Measurements from ENCODE around the gene FXN.
"Not testable (repeated sequence)": the region's sequence is repeated elsewhere in the genome, so short reads cannot be mapped to it uniquely, and the experiment has no call there.

Gene FXN

DNA sequence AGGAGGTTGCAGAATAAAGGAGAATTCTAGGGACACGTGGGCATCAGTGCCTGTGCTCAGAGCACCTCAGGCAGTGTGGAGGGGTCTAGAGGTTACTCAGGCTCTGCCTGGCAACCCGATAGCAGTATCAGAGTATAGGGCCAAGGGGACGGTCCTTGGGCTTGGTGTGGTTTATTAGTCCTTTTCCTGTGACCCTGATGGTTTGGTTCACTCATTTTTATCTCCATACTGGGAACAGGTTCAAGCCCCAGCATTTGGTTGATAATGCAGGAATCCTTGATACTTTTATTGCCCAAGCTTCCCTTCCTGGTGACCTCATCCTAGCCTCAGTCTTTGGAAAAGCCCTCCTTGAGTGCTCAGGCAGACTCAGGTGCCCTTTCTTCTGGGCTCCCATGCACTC lies 35.5 kb downstream of the FXN start:
- no peak for DNase-seq

DNA sequence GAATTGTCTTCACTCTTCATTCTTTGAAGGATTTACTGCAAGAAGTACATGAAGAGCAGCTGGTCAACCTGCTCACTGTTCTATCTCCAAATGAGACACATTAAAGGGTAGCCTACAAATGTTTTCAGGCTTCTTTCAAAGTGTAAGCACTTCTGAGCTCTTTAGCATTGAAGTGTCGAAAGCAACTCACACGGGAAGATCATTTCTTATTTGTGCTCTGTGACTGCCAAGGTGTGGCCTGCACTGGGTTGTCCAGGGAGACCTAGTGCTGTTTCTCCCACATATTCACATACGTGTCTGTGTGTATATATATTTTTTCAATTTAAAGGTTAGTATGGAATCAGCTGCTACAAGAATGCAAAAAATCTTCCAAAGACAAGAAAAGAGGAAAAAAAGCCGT lies 37.6 kb downstream of the FXN start:
- DNase-seq = no peak

DNA sequence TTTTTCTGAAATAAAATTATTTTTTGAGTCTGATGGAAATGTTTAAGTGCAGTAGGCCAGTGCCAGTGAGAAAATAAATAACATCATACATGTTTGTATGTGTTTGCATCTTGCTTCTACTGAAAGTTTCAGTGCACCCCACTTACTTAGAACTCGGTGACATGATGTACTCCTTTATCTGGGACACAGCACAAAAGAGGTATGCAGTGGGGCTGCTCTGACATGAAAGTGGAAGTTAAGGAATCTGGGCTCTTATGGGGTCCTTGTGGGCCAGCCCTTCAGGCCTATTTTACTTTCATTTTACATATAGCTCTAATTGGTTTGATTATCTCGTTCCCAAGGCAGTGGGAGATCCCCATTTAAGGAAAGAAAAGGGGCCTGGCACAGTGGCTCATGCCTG lies 39.2 kb downstream of the FXN start:
- no peak for DNase-seq

DNA sequence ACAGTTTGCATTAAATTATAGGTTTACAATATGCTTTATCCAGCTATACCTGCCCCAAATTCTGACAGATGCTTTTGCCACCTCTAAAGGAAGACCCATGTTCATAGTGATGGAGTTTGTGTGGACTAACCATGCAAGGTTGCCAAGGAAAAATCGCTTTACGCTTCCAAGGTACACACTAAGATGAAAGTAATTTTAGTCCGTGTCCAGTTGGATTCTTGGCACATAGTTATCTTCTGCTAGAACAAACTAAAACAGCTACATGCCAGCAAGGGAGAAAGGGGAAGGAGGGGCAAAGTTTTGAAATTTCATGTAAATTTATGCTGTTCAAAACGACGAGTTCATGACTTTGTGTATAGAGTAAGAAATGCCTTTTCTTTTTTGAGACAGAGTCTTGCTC lies 41.0 kb downstream of the FXN start:
- DNase-seq = no peak

DNA sequence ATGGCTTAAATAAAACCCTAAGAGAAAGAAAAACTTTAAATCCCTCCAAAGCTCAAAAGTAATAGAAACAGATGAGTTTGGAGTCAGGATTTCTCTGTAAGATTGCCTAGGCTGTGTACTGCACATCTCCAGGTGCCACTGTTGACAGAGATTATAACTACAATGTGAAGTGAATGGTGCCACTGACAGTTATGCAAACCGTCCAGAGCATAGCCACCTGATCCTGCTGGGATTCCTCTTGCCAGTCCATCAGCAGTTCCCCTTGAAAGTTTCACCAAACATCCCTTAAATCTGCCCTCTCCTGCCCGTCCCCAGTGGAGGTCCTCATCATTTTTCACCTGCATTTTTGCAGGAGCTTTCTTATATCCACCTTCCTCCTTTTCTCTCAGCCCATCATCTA lies 42.5 kb downstream of the FXN start:
- DNase-seq = no peak

DNA sequence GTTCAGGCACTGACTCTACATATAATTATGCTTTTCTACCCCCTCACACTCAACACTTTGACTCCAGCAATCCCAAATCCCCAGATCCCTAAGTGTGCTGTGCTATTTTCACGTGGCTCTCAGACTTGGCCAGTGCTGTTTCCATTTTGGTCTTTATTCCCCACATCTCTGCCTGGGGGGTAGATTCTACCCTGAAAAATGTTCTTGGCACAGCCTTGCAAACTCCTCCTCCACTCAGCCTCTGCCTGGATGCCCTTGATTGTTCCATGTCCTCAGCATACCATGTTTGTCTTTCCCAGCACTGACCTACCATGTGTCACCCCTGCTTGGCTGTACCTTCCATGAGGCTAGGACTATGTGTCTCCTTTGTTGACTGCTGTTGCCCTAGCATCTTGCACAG lies 43.0 kb downstream of the FXN start:
- DNase-seq = peak; percentile 4

DNA sequence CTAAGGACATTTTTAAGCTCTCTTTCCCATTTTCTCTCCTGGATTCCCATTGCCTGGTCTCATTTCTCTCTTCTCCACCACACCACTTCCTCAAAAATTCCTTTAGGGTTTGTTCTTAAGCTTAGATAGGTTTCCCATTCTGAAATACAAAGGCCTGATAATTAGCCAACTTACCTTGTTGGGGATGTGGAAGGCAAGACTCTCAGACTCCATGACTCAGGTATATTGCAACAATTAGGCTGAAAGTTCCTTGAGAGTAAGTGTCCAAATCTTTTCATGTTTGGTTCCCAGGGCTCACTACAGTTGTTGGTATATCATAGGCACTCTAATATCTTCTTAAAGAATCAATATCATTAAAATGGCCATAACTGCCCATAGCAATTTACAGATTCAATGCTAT lies 43.6 kb downstream of the FXN start:
- no peak for DNase-seq

DNA sequence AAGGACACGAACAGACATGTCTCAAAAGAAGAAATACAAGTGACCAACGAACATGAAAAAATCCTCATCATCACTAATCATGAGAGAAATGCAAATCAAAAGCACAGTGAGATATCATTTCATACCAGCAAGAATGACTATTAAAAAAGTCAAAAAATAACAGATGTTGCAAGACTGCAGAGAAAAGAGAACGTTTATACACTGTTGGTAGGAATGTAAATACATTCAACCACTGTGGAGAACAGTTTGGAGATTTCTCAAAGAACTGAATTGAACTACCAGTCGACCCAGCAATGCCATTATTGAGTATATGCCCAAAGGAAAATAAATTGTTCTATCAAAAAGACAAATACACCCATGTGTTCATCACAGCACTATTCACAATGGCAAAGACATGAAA lies 45.7 kb downstream of the FXN start:
- DNase-seq = no peak

DNA sequence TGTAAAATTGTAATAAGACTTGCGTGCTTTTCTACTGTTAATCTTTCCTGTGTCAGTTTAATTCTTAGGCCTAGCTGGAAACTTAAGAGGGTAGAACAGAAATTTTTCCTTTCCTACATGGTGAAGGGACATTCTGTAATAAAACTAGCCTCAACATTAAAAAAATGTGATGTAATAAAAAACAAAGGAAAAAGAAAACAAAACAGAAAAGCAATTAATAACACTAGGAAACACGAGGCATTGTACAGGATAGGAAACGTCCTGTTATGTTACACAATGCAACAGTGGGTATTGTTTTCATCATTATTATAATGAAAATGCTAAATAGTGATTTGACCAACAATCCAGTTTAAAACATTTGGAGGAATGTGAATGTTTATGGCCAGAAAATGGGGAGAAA lies 47.8 kb downstream of the FXN start:
- no peak for DNase-seq

DNA sequence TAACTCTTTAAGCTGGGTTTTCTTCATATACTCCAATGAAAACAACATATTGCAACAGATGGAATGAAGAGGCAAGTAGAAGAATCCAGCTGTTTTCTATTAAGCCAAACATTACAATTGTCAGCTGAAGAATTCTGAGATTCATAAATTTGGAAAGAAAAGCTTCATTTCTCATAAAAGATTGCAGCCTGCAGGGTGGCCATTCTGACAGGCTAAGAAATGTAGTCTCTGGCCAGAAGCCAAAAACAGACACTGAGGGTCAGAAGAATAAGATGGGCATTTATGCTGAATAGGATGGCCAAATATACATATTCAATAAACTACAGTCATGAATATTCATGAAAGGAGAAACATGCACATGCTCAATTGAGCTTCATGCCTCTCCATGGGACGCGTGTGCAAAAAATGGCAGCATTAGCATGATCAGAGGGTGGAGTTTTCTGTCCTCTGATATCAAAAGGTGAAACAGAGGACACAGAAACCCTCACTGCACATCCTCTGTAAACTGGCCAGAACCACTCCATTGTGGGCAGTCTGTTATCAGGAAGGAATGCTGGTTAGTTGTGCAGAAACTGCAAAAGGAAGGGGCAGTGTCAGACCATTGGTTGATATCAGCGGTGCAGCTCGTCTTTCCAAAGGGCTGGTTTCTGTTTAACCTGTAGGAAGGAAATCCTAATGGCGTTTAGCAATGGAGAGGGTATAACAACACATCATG lies 50.2 kb downstream of the FXN start:
- peak; percentile 22 for DNase-seq

DNA sequence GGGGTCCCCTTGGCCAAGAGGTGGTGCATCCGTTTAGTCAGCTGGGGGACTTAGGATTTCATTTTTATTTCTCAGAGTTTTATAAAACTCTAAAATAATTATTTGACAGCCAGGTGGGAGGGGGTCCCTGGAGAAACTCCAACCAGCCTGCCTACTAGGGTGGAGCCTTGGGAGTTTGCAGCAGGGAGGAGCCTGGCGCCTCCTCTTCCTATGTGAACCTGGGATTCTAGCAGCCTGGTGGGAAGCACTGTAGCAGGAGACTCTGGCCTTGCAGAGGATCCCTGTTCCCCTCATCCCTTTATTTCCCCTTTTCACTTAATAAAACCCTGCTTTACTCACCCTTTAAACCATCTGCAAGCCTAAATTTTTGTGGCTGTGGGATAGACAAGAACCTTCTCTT lies 50.8 kb downstream of the FXN start:
- no peak for DNase-seq

DNA sequence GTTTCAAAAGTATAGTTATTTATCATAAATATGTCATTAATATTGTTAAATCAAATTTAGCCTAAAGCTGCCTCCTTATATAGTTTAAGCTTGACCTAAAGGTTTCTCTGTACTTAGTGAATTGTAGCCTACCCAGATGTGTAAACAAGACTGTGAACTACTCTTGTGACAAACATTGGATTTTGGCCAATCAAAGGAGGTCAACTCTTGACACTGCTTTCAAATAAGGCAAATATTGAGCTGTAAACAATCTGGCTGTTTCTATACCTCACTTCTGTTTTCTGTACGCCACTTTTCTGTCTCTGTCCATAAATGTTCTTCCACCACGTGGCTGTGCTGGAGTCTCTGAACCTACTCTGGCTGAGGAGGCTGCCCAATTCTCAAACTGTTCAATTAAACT lies 51.2 kb downstream of the FXN start:
- DNase-seq = no peak

DNA sequence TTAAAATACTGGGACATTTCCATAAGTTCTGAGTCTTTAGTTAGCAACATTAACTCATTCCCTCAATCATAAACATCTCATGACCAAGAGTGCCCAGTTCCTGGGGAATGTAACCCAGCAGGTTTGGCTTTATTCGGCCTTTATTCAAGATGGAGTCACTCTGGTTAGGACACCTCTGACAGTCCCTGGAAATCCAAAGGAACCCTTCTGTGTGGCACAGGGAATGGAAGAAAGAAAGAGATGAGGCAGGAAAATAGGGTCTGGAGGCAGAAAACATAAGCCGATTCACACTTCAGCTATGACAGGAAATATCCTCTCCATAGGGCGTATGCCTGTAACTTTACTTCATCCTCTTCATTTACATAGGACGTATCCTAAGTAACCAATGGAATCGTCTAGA lies 53.5 kb downstream of the FXN start:
- DNase-seq = no peak

DNA sequence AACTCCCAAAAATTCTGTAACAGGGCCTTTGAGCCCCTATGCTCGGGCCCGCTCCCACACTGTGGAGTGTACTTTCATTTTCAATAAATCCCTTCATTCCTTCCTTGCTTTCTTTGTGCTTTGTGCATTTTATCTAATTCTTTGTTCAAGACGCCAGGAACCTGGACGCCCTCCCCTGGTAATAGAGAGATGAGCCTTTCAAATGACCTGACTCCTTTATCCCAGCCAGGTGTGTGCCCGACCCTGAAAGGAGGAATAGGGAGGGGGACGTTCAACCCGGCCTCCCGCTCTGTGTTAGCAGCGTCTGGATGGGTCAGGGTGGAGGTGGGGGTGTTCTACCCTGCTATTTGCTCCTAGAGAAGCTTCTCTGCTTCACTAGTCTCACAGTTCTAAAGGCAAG lies 53.9 kb downstream of the FXN start:
- no peak for DNase-seq

DNA sequence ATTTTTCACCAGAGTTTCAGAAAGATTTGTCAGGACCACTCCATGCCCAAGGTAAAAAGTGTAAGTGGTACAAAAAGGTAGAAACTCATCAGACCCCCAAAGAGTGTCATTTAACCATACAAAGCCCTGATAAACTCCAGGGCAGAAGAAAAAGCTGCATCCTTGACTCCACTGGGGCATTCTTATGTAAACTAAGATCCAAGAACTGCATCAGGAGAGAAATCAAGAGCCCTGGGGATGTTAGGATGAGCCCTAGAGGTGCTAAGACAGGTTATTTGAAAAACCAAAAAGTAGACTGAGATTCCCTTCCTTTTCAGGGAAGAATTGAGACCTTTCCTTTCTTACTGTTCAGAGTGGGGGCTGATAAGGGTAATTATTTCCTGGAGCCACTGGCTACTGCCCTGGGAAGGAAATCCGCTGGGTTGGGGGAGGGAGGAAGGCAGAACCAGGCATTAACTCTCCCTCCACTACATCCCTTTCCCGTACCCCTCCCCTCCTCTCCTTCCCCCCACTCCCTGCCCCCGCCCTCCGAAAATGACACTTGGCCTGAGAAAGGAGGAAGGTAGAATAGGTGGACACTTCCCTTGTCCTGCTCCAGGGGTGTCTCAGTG lies 54.7 kb downstream of the FXN start:
- no peak for DNase-seq

DNA sequence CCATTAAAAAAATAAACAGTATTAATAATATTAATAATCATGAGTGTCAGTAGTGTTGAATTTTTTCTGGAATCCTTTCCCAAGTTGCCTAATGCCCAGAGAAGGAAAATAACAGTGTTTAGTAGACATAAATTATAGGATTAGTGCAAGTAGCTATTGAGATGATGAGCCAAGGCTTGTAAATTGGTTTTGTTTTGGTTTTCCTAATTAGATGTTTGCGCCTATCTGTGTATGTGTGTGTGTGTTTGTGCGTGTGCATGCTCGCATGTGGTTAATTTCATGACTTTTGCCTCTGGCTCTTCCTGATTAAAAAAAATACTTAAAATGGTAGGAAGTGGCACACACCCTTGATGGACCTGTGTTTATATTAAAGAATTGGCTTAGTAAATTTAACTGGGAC lies 55.4 kb downstream of the FXN start:
- DNase-seq = no peak

DNA sequence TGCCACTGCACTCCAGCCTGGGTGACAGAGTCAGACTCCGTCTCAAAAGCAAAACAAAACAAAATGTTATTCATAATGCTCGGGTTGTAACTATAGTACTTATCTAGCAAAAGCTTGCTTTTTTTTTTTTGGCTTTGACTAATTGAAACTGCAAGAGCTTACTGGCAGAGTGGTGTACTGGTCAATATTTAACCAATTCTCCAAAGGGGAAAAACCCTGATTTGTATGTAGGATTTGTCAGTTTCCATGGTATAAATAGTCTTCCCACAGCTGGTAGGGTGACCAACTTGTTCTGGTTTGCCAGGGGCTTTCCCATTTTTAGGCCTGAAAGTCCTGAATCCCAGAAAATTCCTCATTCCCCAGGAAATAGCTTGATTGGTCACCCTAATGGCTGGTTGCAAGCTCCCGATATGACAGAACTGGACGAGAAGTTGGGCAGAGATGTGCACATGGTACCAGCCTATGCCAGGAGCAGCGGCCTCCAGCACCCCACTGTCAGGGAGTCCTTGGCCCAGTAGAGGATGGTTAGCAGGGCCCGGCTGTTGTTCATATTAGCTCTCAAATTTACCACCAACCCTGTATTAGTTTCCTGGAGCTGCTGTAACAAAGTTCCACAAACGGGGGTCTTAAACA lies 58.0 kb downstream of the FXN start:
- DNase-seq = no peak

DNA sequence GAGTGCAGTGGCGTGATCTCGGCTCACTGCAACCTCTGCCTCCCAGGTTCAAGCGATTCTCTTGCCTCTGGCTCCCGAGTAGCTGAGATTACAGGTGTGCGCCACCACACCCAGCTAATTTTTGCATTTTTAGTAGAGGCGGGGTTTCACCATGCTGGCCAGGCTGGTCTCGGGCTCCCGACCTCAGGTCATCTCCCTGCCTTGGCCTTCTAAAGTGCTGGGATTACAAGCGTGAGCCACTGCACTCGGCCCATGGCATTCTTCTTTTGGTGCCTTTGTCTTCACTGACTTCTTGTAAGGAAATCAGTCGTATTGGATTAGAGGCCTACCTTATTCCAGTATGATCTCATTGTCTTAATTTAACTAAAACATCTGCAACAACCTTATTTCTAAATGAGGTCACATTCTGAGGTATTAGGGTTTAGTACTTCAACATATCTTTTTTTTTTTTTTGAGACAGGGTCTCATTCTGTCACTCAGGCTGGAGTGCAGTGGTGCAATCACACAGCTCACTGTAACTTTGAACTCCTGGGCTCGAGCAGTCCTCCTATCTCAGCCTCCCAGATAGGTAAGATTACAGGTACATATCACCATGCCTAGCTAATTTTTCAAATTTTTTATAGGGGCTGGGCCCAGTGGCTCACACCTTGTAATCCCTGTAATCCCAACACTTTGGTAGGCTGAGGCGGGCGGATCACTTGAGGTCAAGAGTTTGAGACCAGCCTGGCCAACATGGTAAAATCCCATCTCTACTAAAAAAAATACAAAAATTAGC lies 59.0 kb downstream of the FXN start:
- not testable (repeated sequence) for DNase-seq

DNA sequence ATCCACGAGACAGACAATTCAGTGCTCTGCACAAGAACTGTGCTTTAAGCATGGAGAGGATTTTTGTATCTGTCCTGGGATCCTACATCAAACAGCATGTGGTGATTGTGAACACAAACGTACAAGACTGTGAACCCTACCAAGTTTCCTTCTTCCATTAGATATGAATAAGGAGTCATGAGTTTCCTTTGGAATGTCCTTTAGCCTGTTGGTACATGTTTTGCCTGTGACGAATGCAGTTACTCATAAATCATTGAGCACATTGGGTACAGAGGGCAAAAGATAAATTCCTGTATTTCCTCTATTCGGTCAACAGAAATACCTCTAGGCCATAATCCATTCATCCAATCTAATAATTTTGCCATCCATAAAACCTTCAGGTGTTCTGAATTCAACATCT lies 61.5 kb downstream of the FXN start:
- DNase-seq = peak; percentile 12

DNA sequence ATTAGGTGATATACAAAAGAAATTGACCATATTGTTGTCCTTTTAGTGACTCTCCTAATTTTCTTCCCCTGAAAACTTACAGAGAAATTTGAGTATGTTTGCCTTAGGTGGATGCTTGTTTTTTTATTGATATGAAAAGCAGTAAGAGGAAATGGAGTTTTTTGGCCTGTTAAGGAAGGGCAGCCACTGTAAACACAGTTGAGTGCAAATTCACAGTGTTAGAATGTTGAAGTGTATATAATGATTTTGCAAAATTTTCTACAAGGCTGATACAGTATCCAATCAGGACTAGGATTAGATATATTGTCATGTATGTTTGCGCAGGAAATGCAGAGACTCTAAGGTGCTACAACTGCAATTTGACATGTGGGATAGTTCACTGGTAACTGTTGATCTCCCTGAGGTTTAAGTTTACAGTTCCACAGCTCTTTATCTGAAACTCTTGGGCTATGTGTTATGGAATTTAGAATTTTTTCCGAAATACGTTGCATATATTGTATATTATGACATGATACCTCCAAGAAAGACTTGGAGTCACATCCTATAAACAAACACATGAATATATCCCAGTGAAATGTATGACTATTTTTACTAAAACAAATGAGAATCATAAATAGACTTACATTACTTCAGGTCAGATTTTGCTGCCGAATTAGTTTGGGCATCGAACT lies 62.5 kb downstream of the FXN start:
- DNase-seq = no peak

DNA sequence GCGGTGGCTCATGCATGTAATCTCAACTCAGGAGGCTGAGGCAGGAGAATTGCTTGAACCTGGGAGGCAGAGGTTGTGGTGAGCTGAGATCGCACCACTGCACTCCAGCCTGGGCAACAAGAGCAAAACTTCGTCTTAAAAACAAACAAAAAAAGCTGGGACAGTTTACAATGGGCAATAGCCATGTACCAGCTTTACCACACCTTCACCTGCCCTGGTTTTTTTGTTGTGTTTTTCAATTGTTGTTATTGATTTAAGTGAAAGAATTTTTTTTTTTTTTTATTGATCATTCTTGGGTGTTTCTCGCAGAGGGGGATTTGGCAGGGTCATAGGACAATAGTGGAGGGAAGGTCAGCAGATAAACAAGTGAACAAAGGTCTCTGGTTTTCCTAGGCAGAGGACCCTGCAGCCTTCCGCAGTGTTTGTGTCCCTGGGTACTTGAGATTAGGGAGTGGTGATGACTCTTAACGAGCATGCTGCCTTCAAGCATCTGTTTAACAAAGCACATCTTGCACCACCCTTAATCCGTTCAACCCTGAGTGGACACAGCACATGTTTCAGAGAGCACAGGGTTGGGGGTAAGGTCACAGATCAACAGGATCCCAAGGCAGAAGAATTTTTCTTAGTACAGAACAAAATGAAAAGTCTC lies 67.9 kb downstream of the FXN start:
- DNase-seq = not testable (repeated sequence)

DNA sequence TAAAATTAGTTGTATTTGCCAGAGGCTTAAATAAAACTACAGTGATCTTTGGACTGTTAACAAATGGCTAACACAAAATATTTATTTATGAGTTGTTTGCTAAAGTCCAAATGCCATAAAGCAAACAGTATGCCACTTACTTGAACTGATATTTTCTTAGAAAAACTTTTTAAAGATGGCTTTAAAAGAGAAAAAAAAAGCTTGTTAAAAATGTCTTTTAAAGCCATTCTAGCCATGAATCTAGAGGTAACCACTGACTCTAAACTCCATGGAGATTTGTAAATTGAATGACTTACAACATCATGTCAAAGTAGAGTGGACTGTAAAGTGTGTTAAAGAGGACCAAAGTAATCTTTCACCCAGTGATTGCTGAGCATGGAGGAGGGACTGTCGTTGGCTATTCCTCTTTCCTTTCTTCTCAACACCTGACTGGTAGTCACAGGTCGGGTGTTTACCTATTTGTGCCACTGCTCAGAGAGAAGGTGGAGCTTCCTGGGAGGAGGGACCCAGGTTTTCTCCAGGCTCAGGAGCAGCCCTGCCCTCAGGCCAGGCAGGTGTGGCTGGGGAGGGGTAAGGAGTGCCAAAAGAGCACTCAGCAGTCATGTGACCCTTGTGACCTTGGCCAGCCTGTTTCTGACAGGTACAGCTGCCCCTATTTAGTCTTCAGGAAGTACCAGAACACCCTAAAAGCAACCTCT lies 69.4 kb downstream of the FXN start:
- no peak for DNase-seq
